ENCODE results near the gene HPS1.

The HPS1 gene

GRCh38 chr10:98431016-98431415, 15.7 kb downstream of the HPS1 start:
- no peak for DNase-seq

- no peak for DNase-seq
Measured at GRCh38 chr10:98430427-98430826, 16.3 kb downstream of the HPS1 start.

GRCh38 chr10:98429320-98430072, 17.2 kb downstream of the HPS1 start:
- DNase-seq = no peak

- DNase-seq = no peak
Measured at GRCh38 chr10:98427011-98427515, 19.7 kb downstream of the HPS1 start.

- no peak for DNase-seq
Measured at GRCh38 chr10:98425511-98426352, 21.0 kb downstream of the HPS1 start.

- DNase-seq = no peak
Measured at GRCh38 chr10:98424295-98425254, 22.2 kb downstream of the HPS1 start.

- no peak for DNase-seq
Measured at GRCh38 chr10:98423691-98424120, 23.0 kb downstream of the HPS1 start.

GRCh38 chr10:98422182-98422581, 24.6 kb downstream of the HPS1 start:
- no peak for DNase-seq

GRCh38 chr10:98420786-98421185, 25.9 kb downstream of the HPS1 start:
- DNase-seq = no peak

- no peak for DNase-seq
Measured at GRCh38 chr10:98419469-98420261, 27.1 kb downstream of the HPS1 start.

GRCh38 chr10:98418665-98419468, 27.9 kb downstream of the HPS1 start:
- DNase-seq = no peak

GRCh38 chr10:98417973-98418664, 28.6 kb downstream of the HPS1 start:
- no peak for DNase-seq

GRCh38 chr10:98417481-98417959, 29.2 kb downstream of the HPS1 start:
- DNase-seq = no peak

GRCh38 chr10:98416606-98417388, 29.9 kb downstream of the HPS1 start:
- no peak for DNase-seq

GRCh38 chr10:98415731-98416119, 31.0 kb downstream of the HPS1 start:
- no peak for DNase-seq

GRCh38 chr10:98414932-98415730, 31.6 kb downstream of the HPS1 start, which contains the start of gene PYROXD2:
Gene PYROXD2, minus strand, starts transcription at chr10:98415182. Its CDS starts 47 bp downstream, at chr10:98415135.
- no peak for DNase-seq

- DNase-seq = no peak
Measured at GRCh38 chr10:98414578-98414931, 32.2 kb downstream of the HPS1 start.

GRCh38 chr10:98411768-98412167, 35.0 kb downstream of the HPS1 start:
- DNase-seq = no peak
